GM12865 (cell line): Measurements from ENCODE around the gene ESR2.

Source experiments
- DNase-seq: peaks from one replicate; pipeline ENCODE4 v3.0.0; 2010; ENCODE audit warnings: low read depth
- H3K4me3 ChIP-seq: 2 replicates; pipeline ENCODE4 v1.5.1; 2011; ENCODE audit warnings: mild to moderate bottlenecking, low read depth, low read length, control low read depth
- CTCF ChIP-seq: IDR thresholded peaks from 2 replicates; pipeline ENCODE4 v1.5.1; 2011; ENCODE audit warnings: low read length, control low read depth, low read depth, inconsistent platforms; ENCODE audit not compliant: insufficient read depth; ENCODE audit errors: missing control alignments

The ESR2 gene

DNA sequence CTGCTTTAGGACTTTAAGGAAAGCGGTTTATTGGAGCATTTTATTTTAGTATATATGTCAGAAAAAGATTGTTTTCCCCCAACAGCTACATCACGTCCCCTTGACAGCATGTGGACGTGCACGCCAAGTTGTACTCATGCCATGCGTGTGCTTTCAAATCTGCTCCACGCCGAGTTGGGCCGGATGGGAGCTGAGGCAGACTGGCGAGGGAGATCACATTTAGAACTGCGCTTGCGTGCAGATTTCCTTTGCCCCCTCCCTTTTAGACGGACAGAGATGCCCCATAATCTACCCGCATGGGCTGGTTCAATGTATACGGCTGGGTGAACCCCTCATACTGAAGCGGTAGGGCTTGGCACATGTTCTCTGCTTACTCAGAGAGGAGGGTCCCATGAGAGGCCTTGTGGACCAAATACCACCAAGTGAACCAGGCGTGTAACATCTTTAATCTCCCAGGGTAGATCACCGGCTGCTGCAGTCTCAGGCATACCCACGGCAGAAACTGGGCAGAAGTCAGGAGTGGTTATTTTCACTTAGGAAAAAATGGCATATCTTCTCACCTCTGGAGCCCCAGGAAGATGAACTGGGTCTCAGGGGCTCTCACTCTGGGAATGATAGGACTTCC lies 92.1 kb downstream of the ESR2 start:
- H3K4me3 ChIP-seq, result no peak overlapping the region
- TF ChIP-seq CTCF, result no peak
- DNase-seq, result no peak

GRCh38 chr14:64201296-64201695 lies 92.9 kb downstream of the ESR2 start:
- no peak for TF ChIP-seq CTCF
- no peak overlapping the region for H3K4me3 ChIP-seq
- no peak for DNase-seq

DNA sequence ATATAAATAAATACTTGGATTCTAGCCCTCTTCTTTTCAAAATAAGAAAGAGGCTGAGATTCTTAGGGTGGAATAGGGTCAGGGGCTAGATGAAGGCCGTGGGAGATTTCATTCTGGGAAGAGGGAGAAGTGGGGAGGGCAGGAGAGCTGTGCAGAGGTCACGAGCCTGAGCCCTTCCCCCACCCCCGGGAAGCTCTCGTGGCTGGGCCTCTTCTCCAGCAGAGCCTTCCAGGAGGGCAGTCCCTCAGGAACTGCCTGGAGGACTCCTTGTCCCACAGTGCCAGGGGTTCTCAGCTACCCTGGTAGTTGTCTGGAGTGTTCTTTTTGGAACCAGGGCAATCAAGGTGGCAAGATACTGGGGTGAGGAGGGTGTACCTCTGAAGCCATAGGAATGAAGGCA lies 94.0 kb downstream of the ESR2 start:
- no peak for TF ChIP-seq CTCF
- DNase-seq, result no peak
- H3K4me3 ChIP-seq, result no peak overlapping the region

DNA sequence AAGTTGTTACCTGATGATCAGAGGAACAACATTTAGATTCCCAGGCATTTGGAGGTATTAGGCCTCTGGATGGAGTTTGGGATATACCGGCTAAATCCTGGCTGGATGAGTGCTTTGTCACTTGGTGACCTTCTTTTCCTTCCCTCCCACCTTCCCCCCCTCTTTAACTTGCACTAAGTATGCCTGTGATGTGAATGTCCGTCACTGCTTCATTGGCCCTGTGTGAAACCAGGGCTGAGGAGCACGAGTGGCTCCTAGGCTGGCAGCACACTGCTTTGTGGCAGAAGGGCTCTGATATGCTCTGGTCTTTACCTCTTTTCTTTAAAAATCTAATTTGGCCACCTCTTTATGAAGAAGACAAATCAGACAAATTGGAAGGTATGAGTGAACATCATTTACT lies 95.7 kb downstream of the ESR2 start:
- DNase-seq, result no peak
- no peak for TF ChIP-seq CTCF
- no peak overlapping the region for H3K4me3 ChIP-seq

DNA sequence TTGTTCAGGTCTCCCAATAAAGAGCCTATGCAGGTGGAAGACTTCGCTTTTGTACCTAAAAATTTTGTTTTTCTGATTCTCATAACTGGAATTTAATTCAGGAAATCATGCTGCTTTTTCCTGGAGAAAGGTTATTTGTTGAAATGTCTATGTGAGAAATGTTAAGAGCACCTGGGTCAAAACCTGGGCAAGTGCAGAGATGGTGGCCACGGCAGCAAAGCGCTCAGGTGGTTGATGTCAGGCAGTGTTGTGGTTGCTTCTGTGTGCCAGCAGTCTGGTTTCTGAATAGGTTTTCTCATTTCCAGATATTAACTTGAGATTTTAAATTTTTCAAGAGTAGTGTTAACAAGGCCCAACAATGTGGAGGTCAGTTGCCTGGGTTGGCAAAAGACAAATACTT lies 96.2 kb downstream of the ESR2 start:
- H3K4me3 ChIP-seq, result no peak overlapping the region
- DNase-seq, result no peak
- no peak for TF ChIP-seq CTCF

DNA sequence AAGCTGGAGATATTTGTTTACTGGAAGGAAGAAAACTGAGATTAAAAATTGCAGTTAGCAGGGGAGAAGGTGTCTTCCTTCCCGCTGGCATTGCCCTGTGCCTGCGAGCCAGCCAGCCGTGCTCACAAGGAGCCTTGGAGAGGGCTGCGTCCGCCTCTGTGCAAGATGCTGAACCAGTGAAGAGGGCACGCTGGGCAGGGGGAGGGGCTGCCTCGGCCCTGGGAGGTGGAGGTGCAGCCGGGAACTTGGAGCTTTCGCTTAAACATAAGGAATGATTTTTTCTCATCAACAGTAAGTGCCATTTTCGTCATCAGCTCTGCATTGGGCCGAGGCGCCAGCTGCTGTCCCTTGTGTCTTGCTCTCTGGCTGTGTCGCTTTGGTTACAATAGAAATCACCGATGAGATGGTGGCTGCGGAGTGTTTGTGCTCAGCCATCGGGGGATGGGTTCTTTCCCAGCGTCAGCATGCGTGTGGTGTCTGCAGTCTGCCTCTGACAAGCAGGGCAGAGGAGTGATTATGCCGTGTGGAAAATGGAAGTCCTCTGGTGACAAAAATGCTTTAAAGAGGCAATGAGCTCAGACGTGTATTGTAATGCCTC lies 97.3 kb downstream of the ESR2 start:
- peak; percentile 65 for DNase-seq
- H3K4me3 ChIP-seq, result peak overlapping the region; percentile 45
- no peak for TF ChIP-seq CTCF

DNA sequence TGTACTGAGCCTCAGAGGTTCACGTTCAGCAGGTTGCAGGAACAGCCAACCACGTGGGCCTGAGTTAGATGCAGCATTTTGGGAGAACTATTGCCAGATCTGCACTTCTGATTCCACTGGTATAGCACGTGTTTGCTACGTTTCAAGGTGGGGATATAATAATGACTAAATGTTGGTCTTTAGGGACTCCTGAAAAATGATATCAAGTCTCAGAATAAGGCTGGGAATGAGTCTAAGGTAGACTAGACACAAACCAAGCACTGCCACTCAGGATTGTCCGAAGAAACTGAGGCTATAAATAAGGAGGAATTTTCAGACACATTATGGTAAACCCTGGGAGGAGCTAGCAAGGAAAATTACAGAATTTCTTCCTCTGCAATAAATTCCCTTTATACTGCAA lies 98.1 kb downstream of the ESR2 start:
- H3K4me3 ChIP-seq, result no peak overlapping the region
- TF ChIP-seq CTCF, result no peak
- DNase-seq, result no peak
